ENCODE data around the gene SSH2.

SSH2 gene

DNA sequence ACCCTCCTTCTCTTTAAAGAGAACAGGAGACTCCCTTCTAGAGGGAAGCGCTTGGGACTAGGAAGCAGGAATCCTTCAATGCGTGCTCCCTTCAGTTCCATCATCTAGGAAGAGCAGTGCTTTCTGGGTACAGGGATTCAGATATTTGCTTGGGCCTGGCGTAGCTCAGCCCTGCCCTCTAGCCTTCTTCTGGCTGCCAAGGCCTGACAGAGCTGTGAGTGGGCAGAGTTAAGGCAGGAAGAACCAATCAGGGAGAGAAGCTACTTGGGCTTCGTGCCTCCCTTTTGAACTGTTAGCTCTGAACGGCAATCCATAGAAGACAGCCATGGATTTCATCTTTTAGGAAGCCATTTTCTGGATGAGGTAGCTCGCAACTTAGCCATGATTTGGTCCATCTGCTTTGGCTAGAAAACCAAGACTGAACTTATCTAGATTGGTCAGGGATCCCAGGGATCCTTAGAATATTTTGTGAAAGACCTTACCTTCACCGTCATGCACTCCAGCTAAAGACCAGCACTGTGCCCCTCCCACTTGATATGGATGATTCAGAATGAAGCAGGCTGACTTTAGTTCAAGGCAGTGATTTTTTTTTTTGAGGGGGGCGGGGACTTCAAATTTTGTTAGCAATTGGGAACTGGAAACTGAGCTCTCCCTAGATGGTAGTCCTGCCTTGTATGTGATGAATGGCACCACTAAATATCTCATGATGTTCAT lies 304.8 kb downstream of the SSH2 start:
- Histone ChIP-seq H3K36me3 (ENCODE audit: control insufficient read depth in 2 of 2, insufficient read depth in 2 of 2, low read length in 2 of 2) (peaks cover 0 to 4% of the 10 kb centered on the region in 2 donors), H3K27ac (ENCODE audit: low read depth in 2 of 2, low read length in 2 of 2) (no peak overlapping the region), H3K4me1 (ENCODE audit: control insufficient read depth in 2 of 2, insufficient read depth in 2 of 2, low read length in 2 of 2) (peaks cover 0 to 2% of the 10 kb centered on the region in 2 donors), H3K4me3 (ENCODE audit: low read length in 2 of 2) (no peak overlapping the region), H3K9me3 (ENCODE audit: control insufficient read depth in 2 of 2, low read length in 2 of 2) (no peaks in the 10 kb centered on the region), H3K9ac (ENCODE audit: low read depth in 1 of 2, low read length in 2 of 2) (no peak overlapping the region), H3K27me3 (ENCODE audit: control insufficient read depth in 2 of 2, insufficient read depth in 2 of 2, low read length in 2 of 2) (peaks cover 0 to 2% of the 10 kb centered on the region in 2 donors)

DNA sequence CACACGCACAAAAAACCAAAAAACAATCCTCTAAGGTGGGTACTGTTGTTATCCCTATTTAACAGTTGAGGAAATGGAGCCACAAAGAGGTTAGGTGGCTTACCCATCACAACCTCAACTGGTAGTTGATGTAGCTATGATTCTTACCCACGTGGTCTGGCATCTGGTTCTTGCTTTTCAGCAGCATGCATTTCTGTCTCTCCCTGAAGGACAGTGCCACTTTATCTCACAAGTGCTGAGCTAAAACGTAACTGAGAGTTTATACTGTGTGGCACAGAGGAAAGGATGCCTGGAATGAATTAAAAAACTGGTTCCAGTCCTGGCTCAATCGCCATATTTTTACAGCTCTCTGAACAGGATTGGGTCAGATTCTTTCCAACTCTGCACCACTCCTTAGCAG lies 305.4 kb downstream of the SSH2 start:
- H3K4me1 ChIP-seq (ENCODE audit: control insufficient read depth in 2 of 2, insufficient read depth in 2 of 2, low read length in 2 of 2) = peaks cover 0 to 2% of the 10 kb centered on the region in 2 donors
- peaks cover 0 to 4% of the 10 kb centered on the region in 2 donors for H3K36me3 ChIP-seq (ENCODE audit: control insufficient read depth in 2 of 2, insufficient read depth in 2 of 2, low read length in 2 of 2)

DNA sequence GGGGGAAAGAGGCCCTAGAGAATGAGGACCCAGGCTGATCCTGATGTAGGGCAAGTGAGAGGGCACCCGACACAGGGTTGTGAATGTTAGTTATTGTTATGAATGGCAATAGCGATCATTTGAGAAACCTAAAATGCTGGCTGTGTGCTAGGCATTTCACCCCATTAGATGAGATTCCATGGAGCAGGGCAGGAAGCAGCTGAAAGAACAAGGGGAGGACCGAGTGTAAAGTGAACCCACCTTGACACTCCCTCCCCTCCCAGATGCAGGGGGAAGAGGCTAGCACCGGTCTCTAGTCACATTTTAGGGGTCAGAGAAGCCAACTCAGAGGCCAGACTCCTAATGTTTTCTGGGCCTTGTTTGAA lies 306.8 kb downstream of the SSH2 start:
- peaks cover 0 to 10% of the 10 kb centered on the region in 2 donors for H3K27me3 ChIP-seq (ENCODE audit: control insufficient read depth in 2 of 2, insufficient read depth in 2 of 2, low read length in 2 of 2)
- no peaks in the 10 kb centered on the region for H3K9me3 ChIP-seq (ENCODE audit: control insufficient read depth in 2 of 2, low read length in 2 of 2)
- H3K27ac ChIP-seq (ENCODE audit: low read depth in 2 of 2, low read length in 2 of 2) = no peak overlapping the region
- H3K36me3 ChIP-seq (ENCODE audit: control insufficient read depth in 2 of 2, insufficient read depth in 2 of 2, low read length in 2 of 2) = no peaks in the 10 kb centered on the region
- H3K4me1 ChIP-seq (ENCODE audit: control insufficient read depth in 2 of 2, insufficient read depth in 2 of 2, low read length in 2 of 2) = peaks cover 0 to 2% of the 10 kb centered on the region in 2 donors
- H3K4me3 ChIP-seq (ENCODE audit: low read length in 2 of 2) = peak overlapping the region in 1 of 2 donors; percentile 57
- no peak overlapping the region for H3K9ac ChIP-seq (ENCODE audit: low read depth in 1 of 2, low read length in 2 of 2)

More for the DNA sequence above, 305.4 kb downstream of the SSH2 start:
- H3K4me3 ChIP-seq (ENCODE audit: low read length in 2 of 2) = no peak overlapping the region
- H3K9ac ChIP-seq (ENCODE audit: low read depth in 1 of 2, low read length in 2 of 2) = no peak overlapping the region
- peaks cover 0 to 2% of the 10 kb centered on the region in 2 donors for H3K27me3 ChIP-seq (ENCODE audit: control insufficient read depth in 2 of 2, insufficient read depth in 2 of 2, low read length in 2 of 2)
- H3K27ac ChIP-seq (ENCODE audit: low read depth in 2 of 2, low read length in 2 of 2) = no peak overlapping the region
- H3K9me3 ChIP-seq (ENCODE audit: control insufficient read depth in 2 of 2, low read length in 2 of 2) = no peaks in the 10 kb centered on the region

DNA sequence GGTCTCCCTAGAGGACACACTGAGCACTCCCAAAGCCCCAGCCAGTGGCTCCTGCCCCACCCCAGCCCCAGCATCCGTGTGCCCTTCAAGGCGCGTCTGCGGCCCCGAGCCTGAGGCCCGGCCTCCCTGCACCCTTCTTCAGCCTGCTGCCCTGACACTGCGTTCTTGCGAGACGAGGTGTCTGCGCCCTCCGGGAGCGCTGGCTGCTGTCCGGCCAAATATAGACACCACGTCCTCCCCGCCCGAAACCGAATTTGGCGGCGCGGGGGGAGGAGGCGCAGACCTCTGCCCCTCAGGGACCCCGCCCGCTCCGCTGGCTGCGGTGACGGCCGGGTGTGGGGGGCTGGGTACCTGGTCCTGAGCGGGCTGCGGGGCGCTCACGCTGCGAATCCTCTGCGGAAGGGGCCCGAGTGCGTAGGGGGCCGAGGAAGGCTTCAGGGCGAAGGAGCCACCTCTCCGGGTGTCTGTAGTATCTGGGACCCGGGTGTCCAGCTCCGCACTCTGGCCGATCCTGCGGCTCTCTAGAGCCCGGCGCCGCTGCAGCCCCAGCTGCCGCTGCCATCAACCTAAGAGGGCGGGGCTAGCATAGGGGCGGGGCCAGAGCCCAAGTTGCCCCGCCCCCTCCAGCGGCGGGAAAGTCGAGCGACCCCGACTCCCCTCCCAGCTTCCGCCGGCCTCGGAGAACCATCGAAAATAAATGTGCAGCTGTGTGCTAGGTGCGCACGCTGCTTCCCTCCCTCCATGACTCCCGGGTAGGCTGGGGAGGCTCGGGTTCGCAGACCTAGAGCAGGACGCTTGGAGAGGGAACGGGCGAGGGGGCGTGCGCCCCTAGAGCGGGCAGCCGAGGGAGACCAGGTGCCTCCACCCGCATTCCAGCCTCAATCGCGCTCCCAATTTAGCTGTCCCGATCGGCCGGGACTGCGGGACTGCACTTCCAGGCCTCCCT lies 307.4 kb downstream of the SSH2 start, which contains the start of gene CORO6:
Gene CORO6 (minus strand): TSS at position 576 of the 946 bp plus-strand sequence. CDS start 1,491 bp downstream, outside the sequence.
- peak within 1 kb of the TSS in 1 of 2 donors; percentile 61 for H3K9ac ChIP-seq (ENCODE audit: low read depth in 1 of 2, low read length in 2 of 2)
- no peaks in the 10 kb centered on the region for H3K36me3 ChIP-seq (ENCODE audit: control insufficient read depth in 2 of 2, insufficient read depth in 2 of 2, low read length in 2 of 2)
- peaks cover 0 to 10% of the 10 kb centered on the region in 2 donors for H3K27me3 ChIP-seq (ENCODE audit: control insufficient read depth in 2 of 2, insufficient read depth in 2 of 2, low read length in 2 of 2)
- peak within 1 kb of the TSS; percentile 57 to 58 for H3K4me3 ChIP-seq (ENCODE audit: low read length in 2 of 2)
- H3K9me3 ChIP-seq (ENCODE audit: control insufficient read depth in 2 of 2, low read length in 2 of 2) = no peaks in the 10 kb centered on the region
- peaks cover 3 to 7% of the 10 kb centered on the region in 2 donors for H3K4me1 ChIP-seq (ENCODE audit: control insufficient read depth in 2 of 2, insufficient read depth in 2 of 2, low read length in 2 of 2)
- peak within 1 kb of the TSS in 1 of 2 donors; percentile 16 for H3K27ac ChIP-seq (ENCODE audit: low read depth in 2 of 2, low read length in 2 of 2)

DNA sequence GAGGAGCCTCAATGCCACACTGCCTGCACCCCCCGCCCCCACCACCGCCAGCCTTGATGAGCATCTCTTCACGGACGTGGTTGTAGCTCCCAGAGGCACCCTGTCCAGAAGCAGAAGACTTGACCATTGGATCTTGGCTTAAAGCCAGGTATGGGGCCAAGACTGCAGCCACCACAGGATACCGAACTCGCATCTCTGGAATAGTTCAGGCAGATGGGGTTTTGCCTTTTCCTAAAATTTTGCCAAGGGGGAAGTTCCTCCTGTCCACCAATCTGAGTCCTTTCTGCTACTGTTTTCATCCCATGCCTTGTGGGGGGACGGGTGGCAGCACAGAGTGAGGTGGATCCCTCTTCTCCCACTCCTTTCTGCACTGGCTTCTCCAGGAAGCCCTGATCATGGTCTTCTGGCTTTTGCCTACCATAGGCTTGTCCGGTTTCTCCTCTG lies 308.3 kb downstream of the SSH2 start:
- H3K9ac ChIP-seq (ENCODE audit: low read depth in 1 of 2, low read length in 2 of 2) = no peak overlapping the region

DNA sequence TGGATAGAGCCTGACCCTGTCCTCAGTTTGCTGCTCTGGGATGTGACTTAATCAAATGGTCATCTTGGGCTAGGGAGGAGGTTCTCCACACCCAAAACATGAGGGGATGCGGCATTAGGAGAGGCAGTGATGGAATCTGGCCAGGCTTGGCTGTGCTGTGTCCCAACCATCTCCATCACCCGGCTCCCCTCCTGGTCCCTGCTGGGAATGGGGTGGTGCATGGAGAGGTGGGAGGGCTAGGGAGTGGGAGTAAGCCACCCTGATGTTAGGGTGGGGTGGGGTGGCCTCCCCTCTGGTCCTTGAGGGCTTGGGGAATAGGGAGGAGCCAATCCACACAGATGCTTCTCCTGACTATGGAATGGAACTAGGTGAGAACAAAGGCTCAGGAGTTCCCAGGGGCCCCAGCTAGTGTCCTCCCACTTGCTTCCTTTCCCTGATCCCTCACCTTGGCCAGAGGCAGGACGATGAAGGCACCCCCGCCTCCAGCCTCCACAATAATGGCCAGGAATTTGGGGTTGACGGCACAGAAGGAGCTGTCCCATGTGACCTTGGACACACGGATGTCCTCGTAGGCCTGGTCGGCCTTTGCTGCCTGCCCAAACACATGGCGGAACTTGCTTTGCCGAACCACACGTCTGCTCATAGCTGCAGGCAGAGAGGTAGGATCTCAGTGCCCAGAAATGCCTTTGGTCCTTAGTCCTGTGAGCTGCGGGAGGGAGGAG lies 309.1 kb downstream of the SSH2 start:
- Histone ChIP-seq H3K4me3 (ENCODE audit: low read length in 2 of 2) (no peak overlapping the region), H3K4me1 (ENCODE audit: control insufficient read depth in 2 of 2, insufficient read depth in 2 of 2, low read length in 2 of 2) (peaks cover 19 to 24% of the 10 kb centered on the region in 2 donors), H3K27ac (ENCODE audit: low read depth in 2 of 2, low read length in 2 of 2) (no peak overlapping the region), H3K9me3 (ENCODE audit: control insufficient read depth in 2 of 2, low read length in 2 of 2) (no peaks in the 10 kb centered on the region), H3K36me3 (ENCODE audit: control insufficient read depth in 2 of 2, insufficient read depth in 2 of 2, low read length in 2 of 2) (no peaks in the 10 kb centered on the region), H3K27me3 (ENCODE audit: control insufficient read depth in 2 of 2, insufficient read depth in 2 of 2, low read length in 2 of 2) (peaks cover 12 to 19% of the 10 kb centered on the region in 2 donors), H3K9ac (ENCODE audit: low read depth in 1 of 2, low read length in 2 of 2) (no peak overlapping the region)

More for the DNA sequence above, 308.3 kb downstream of the SSH2 start:
- H3K36me3 ChIP-seq (ENCODE audit: control insufficient read depth in 2 of 2, insufficient read depth in 2 of 2, low read length in 2 of 2) = no peaks in the 10 kb centered on the region
- peaks cover 11 to 15% of the 10 kb centered on the region in 2 donors for H3K4me1 ChIP-seq (ENCODE audit: control insufficient read depth in 2 of 2, insufficient read depth in 2 of 2, low read length in 2 of 2)
- H3K9me3 ChIP-seq (ENCODE audit: control insufficient read depth in 2 of 2, low read length in 2 of 2) = no peaks in the 10 kb centered on the region
- H3K27ac ChIP-seq (ENCODE audit: low read depth in 2 of 2, low read length in 2 of 2) = peak overlapping the region in 1 of 2 donors; percentile 16
- peaks cover 4 to 12% of the 10 kb centered on the region in 2 donors for H3K27me3 ChIP-seq (ENCODE audit: control insufficient read depth in 2 of 2, insufficient read depth in 2 of 2, low read length in 2 of 2)
- H3K4me3 ChIP-seq (ENCODE audit: low read length in 2 of 2) = peak overlapping the region in 1 of 2 donors; percentile 57

DNA sequence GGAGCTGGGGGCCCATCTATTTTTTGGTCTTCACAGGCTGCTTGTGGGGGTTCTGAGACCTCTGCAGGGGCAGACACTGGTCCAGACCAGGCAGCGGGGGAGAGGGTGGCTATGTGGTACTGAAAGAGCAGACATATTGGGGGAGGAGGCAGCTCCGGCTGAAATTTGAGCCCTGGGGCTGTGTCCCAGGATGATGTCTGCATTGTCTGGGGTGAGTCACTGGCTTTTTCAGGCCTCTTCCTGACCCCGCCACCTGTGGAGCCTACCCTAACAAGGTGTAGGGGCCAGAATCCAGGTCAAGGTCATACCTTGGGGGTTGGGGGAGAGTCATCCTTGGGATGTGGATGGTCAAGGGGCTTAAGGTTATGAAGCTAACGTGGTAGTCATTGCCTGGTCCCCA lies 309.8 kb downstream of the SSH2 start:
- no peak overlapping the region for H3K4me3 ChIP-seq (ENCODE audit: low read length in 2 of 2)
- peaks cover 25 to 30% of the 10 kb centered on the region in 2 donors for H3K4me1 ChIP-seq (ENCODE audit: control insufficient read depth in 2 of 2, insufficient read depth in 2 of 2, low read length in 2 of 2)
- H3K9me3 ChIP-seq (ENCODE audit: control insufficient read depth in 2 of 2, low read length in 2 of 2) = no peaks in the 10 kb centered on the region
- no peaks in the 10 kb centered on the region for H3K36me3 ChIP-seq (ENCODE audit: control insufficient read depth in 2 of 2, insufficient read depth in 2 of 2, low read length in 2 of 2)
- no peak overlapping the region for H3K9ac ChIP-seq (ENCODE audit: low read depth in 1 of 2, low read length in 2 of 2)
- no peak overlapping the region for H3K27ac ChIP-seq (ENCODE audit: low read depth in 2 of 2, low read length in 2 of 2)
- H3K27me3 ChIP-seq (ENCODE audit: control insufficient read depth in 2 of 2, insufficient read depth in 2 of 2, low read length in 2 of 2) = peaks cover 14 to 20% of the 10 kb centered on the region in 2 donors

DNA sequence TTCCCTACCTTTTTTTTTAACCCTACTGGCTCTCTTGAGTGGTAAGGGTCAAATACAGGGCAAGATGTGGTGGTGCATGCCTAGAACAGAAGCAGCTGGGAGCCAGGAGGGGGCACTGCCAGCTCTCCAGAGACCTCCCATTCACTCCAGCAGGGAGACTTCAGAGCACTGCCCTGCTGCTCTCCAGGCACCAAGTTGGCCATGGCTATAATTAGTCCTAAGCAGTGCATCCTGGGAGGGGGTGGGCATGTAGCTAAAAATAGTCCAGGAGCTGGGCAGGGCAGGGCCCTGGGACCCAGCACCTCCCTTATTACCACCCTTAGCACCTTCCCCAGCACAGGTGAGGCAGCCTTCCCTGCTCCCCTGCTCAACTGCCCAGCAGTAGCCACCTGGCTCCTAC lies 310.8 kb downstream of the SSH2 start:
- Histone ChIP-seq H3K36me3 (ENCODE audit: control insufficient read depth in 2 of 2, insufficient read depth in 2 of 2, low read length in 2 of 2) (no peaks in the 10 kb centered on the region), H3K9me3 (ENCODE audit: control insufficient read depth in 2 of 2, low read length in 2 of 2) (no peaks in the 10 kb centered on the region), H3K4me1 (ENCODE audit: control insufficient read depth in 2 of 2, insufficient read depth in 2 of 2, low read length in 2 of 2) (peaks cover 30 to 36% of the 10 kb centered on the region in 2 donors), H3K4me3 (ENCODE audit: low read length in 2 of 2) (no peak overlapping the region), H3K9ac (ENCODE audit: low read depth in 1 of 2, low read length in 2 of 2) (no peak overlapping the region), H3K27ac (ENCODE audit: low read depth in 2 of 2, low read length in 2 of 2) (no peak overlapping the region), H3K27me3 (ENCODE audit: control insufficient read depth in 2 of 2, insufficient read depth in 2 of 2, low read length in 2 of 2) (peaks cover 14 to 23% of the 10 kb centered on the region in 2 donors)

DNA sequence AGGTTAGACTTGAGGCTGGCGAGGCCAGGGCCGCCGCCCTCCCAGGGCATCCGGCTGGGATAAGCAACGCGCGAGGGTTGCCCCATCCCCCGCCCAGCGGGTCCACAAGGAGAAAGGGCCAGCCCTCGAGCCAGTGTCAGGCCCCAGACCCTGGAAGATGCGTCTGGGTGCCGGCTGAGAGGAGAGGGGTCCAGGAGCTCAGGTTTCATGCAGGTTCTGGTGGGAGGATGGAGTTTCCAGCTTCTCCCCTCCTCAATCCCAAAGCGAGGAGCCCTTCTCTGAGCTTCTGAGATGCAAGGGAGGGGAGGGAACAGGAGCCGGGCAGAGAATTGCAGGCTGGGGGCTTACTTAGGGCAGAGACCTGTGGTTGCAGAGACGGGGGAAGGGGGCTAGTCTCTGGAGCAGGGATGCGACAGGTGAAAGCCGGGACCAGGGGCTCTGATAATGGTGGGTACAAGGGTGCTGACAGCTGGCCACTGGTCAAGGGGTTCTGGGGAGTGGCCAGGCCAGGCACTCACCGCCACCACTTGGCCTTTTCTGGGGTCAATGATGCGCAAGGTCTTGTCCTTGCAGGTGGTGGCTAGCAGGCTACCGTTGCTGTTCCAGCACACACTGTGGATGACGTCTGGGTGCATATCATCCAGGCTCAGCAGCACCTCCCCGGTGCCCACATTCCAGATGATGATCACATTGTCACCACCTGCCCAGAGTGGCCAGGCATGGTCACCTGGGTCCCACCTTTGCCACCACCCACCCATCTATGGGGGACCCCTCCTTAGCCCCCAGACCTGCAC lies 311.6 kb downstream of the SSH2 start:
- Histone ChIP-seq H3K9me3 (ENCODE audit: control insufficient read depth in 2 of 2, low read length in 2 of 2) (no peaks in the 10 kb centered on the region), H3K27me3 (ENCODE audit: control insufficient read depth in 2 of 2, insufficient read depth in 2 of 2, low read length in 2 of 2) (peaks cover 14 to 23% of the 10 kb centered on the region in 2 donors), H3K4me3 (ENCODE audit: low read length in 2 of 2) (no peak overlapping the region), H3K36me3 (ENCODE audit: control insufficient read depth in 2 of 2, insufficient read depth in 2 of 2, low read length in 2 of 2) (no peaks in the 10 kb centered on the region), H3K27ac (ENCODE audit: low read depth in 2 of 2, low read length in 2 of 2) (peak overlapping the region in 1 of 2 donors; percentile 23), H3K9ac (ENCODE audit: low read depth in 1 of 2, low read length in 2 of 2) (peak overlapping the region in 1 of 2 donors; percentile 44), H3K4me1 (ENCODE audit: control insufficient read depth in 2 of 2, insufficient read depth in 2 of 2, low read length in 2 of 2) (peaks cover 37 to 44% of the 10 kb centered on the region in 2 donors)
